NCI-H1048 (cell line): ENCODE measurements around the gene TRAF3IP1.

ENCODE experiments used
- DNase-seq: peaks from one replicate; lab custom pipeline; 2025; lab: John Stamatoyannopoulos, UW

Gene TRAF3IP1

GRCh38 chr2:238408615-238409340 is 88.5 kb downstream of the TRAF3IP1 start:
- DNase-seq: no peak

- no peak for DNase-seq
Observed at GRCh38 chr2:238409341-238410199, 89.3 kb downstream of the TRAF3IP1 start.

GRCh38 chr2:238412067-238412767 is 91.9 kb downstream of the TRAF3IP1 start:
- no peak for DNase-seq

GRCh38 chr2:238413368-238413767 is 93.0 kb downstream of the TRAF3IP1 start:
- DNase-seq: peak; percentile 79

- DNase-seq: no peak
Observed at GRCh38 chr2:238415036-238415764, 94.9 kb downstream of the TRAF3IP1 start.

- DNase-seq: no peak
Observed at GRCh38 chr2:238415893-238416292, 95.6 kb downstream of the TRAF3IP1 start.

- no peak for DNase-seq
Observed at GRCh38 chr2:238418196-238418998, 98.1 kb downstream of the TRAF3IP1 start.

- no peak for DNase-seq
Observed at GRCh38 chr2:238418999-238419546, 98.8 kb downstream of the TRAF3IP1 start.

- DNase-seq: no peak
Observed at GRCh38 chr2:238420442-238420841, 100.1 kb downstream of the TRAF3IP1 start.

GRCh38 chr2:238420878-238421694 is 100.8 kb downstream of the TRAF3IP1 start:
- DNase-seq: no peak

- no peak for DNase-seq
Observed at GRCh38 chr2:238421695-238422035, 101.3 kb downstream of the TRAF3IP1 start.

GRCh38 chr2:238422285-238422684 is 102.0 kb downstream of the TRAF3IP1 start:
- DNase-seq: no peak

GRCh38 chr2:238422940-238423339 is 102.6 kb downstream of the TRAF3IP1 start:
- DNase-seq: no peak

- DNase-seq: no peak
Observed at GRCh38 chr2:238423561-238424312, 103.4 kb downstream of the TRAF3IP1 start.

- DNase-seq: no peak
Observed at GRCh38 chr2:238424313-238424700, 104.0 kb downstream of the TRAF3IP1 start.

GRCh38 chr2:238425505-238425978 is 105.2 kb downstream of the TRAF3IP1 start:
- DNase-seq: no peak

- DNase-seq: no peak
Observed at GRCh38 chr2:238425979-238426567, 105.8 kb downstream of the TRAF3IP1 start.

- DNase-seq: peak; percentile 60
Observed at GRCh38 chr2:238426568-238427434, 106.5 kb downstream of the TRAF3IP1 start, which contains the start of gene ASB1. TSS of gene ASB1 (plus strand) at chr2:238426927. CDS start at chr2:238427071, 144 bp downstream.
